ENCODE measurements around the gene ITGA4. TPM values are rescaled to one million over a fixed set of nuclear protein-coding genes. Genes with fewer than 3 reads are reported as not detected.

Gene ITGA4
- total and polyA plus RNA-seq, 12 donors = 0.37 to 14.5 (median 3.6) TPM

DNA sequence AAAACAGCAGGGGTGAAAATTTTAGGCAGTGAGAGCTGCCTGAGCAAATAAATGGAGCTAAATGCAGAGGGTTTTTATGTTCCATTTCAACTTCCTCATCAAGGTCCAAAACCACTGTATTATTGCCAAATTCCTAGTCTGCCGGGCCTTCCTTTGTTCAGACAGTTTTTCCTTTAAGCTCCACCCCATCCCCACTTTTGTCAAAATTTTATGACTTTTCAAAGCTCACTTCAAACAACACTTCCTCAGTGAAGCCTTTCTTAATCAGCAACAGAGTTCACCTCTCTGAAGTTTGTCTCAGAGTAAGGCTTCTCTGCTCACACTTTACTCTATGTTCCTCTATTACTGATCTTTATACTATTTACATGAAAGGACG, 118.5 kb downstream of the ITGA4 start:
- H3K4me3 ChIP-seq = no peak overlapping the region
- H3K27ac ChIP-seq = no peak overlapping the region
- H3K36me3 ChIP-seq (replicated peaks in 1 of 2) = no peaks in the 10 kb centered on the region
- H3K27me3 ChIP-seq = no peaks in the 10 kb centered on the region
- TF ChIP-seq, protein P1, sequence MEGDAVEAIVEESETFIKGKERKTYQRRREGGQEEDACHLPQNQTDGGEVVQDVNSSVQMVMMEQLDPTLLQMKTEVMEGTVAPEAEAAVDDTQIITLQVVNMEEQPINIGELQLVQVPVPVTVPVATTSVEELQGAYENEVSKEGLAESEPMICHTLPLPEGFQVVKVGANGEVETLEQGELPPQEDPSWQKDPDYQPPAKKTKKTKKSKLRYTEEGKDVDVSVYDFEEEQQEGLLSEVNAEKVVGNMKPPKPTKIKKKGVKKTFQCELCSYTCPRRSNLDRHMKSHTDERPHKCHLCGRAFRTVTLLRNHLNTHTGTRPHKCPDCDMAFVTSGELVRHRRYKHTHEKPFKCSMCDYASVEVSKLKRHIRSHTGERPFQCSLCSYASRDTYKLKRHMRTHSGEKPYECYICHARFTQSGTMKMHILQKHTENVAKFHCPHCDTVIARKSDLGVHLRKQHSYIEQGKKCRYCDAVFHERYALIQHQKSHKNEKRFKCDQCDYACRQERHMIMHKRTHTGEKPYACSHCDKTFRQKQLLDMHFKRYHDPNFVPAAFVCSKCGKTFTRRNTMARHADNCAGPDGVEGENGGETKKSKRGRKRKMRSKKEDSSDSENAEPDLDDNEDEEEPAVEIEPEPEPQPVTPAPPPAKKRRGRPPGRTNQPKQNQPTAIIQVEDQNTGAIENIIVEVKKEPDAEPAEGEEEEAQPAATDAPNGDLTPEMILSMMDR (IDR thresholded peaks at IDR 0.05) = no peak
- TF ChIP-seq POLR2A (IDR thresholded peaks at IDR 0.05) = no peak
- no peaks in the 10 kb centered on the region for H3K9me3 ChIP-seq (replicated peaks in 1 of 3)
- intact Hi-C loops (cut with DNase I) = loop anchor here in 1 of 2 donors (10.0 kb wide), 1 partner anchor 139 kb away; no protein-coding TSS in a partner anchor
- no peaks in the 10 kb centered on the region for H3K4me1 ChIP-seq (replicated peaks in 1 of 2)
- DNase-seq = no peak
- WGBS, 4 donors = 45 to 47% (median 46%) methylated on average over 2 of the region's 2 CpGs

DNA sequence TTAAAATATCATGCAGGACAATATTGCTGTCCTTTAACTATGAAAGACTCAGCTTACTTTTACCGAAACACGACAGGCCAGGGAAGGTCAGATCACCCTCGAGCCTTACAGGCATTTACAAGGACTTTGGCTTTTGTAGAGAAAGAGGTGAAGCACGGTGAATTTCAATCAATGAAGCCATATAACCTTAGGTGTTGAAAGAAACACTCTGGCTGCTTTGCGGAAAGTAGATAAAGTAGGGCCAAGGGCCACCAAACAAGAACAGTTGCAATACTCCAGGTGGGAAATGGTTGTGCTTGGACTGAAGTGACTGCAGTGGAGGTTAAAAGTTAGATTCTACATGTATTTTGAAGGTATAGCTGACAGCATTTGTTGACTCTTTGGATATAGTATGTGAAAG, 119.2 kb downstream of the ITGA4 start:
- H3K36me3 ChIP-seq (replicated peaks in 1 of 2) = no peaks in the 10 kb centered on the region
- H3K4me3 ChIP-seq = no peak overlapping the region
- intact Hi-C loops (cut with DNase I) = loop anchor here in 1 of 2 donors (10.0 kb wide), 1 partner anchor 138 kb away; no protein-coding TSS in a partner anchor
- no peaks in the 10 kb centered on the region for H3K4me1 ChIP-seq (replicated peaks in 1 of 2)
- H3K9me3 ChIP-seq (replicated peaks in 1 of 3) = no peaks in the 10 kb centered on the region
- no peak for TF ChIP-seq POLR2A (IDR thresholded peaks at IDR 0.05)
- TF ChIP-seq, protein P1 (IDR thresholded peaks at IDR 0.05) = no peak
- no peak for DNase-seq
- no peaks in the 10 kb centered on the region for H3K27me3 ChIP-seq
- 61 to 69% (median 68%) methylated on average over 5 of the region's 5 CpGs for whole genome bisulfite sequencing, 4 donors
- no peak overlapping the region for H3K27ac ChIP-seq

DNA sequence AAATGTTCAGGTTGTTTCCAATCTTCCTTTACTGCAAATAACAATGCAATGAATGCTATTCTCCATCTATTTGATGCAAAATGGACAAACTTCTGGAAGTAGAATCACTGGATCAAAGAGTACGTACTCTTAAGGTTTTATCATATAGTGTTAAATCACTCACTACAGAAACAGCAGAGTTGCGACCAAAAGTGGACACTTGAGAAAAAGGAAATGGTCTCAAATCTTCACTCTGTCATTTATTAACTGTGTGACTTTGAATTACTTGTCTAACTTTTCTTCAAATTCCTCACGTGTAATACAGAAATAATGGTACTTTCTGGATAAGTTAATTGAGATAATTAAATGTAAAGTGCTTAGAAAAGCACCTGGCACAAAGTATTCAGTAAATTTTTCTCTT, 121.6 kb downstream of the ITGA4 start:
- DNase-seq = no peak
- 49 to 62% (median 57%) methylated on average over 3 of the region's 3 CpGs for WGBS, 4 donors
- Histone ChIP-seq H3K4me1 (replicated peaks in 1 of 2) (no peaks in the 10 kb centered on the region), H3K27ac (no peak overlapping the region), H3K4me3 (no peak overlapping the region), H3K27me3 (no peaks in the 10 kb centered on the region), H3K9me3 (replicated peaks in 1 of 3) (no peaks in the 10 kb centered on the region), H3K36me3 (replicated peaks in 1 of 2) (no peaks in the 10 kb centered on the region)
- TF ChIP-seq, protein P1 (IDR thresholded peaks at IDR 0.05) = no peak
- TF ChIP-seq POLR2A (IDR thresholded peaks at IDR 0.05) = no peak
- intact Hi-C loops (cut with DNase I) = loop anchor here in 1 of 2 donors (10.0 kb wide), 1 partner anchor 136 kb away; no protein-coding TSS in a partner anchor

DNA sequence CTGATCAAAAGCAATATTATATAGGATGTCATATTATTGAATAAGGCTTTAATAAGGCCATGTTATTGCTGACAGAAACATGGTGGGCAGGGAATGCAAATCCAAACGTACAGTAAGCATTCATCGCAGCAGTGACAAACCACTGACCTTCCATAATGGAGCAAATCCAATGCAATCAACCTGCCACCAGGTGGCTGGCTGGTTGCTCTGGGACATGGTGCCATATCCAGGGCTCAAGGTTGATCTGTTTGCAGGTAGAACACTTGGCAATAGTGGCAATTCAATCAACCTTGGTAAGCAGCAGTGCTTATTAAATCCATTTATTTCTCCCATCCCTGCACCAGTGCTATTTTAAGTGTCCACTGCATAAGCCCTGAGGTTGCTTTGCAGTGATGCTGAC, 124.3 kb downstream of the ITGA4 start:
- 66 to 86% (median 73%) methylated on average over 2 of the region's 2 CpGs for WGBS, 4 donors
- no peak for DNase-seq
- H3K27ac ChIP-seq = no peak overlapping the region
- no peaks in the 10 kb centered on the region for H3K9me3 ChIP-seq (replicated peaks in 1 of 3)
- intact Hi-C loops (cut with DNase I) = no loop called here
- TF ChIP-seq, protein P1 (IDR thresholded peaks at IDR 0.05) = no peak
- no peak for TF ChIP-seq POLR2A (IDR thresholded peaks at IDR 0.05)
- H3K36me3 ChIP-seq (replicated peaks in 1 of 2) = no peaks in the 10 kb centered on the region
- peaks cover 9% of the 10 kb centered on the region for H3K27me3 ChIP-seq
- no peaks in the 10 kb centered on the region for H3K4me1 ChIP-seq (replicated peaks in 1 of 2)
- H3K4me3 ChIP-seq = no peak overlapping the region
